SJCRH30 (cell line): ENCODE data around the gene MED13L. TPM values are rescaled to one million over a fixed set of nuclear protein-coding genes. Genes with fewer than 3 reads are reported as not detected.

ENCODE experiments used
- DNase-seq, 2 experiments: peaks; one replicate each; pipeline ENCODE4 v3.0.0-alpha.2; 2015 to 2020
- H3K27ac ChIP-seq: fragments of 250-450 bp; sonication (Bioruptor Pico); 2 replicates; pipeline ENCODE4 v1.5.1; 2020; ENCODE audit warnings: mild to moderate bottlenecking, moderate library complexity
- H3K27me3 ChIP-seq: fragments of 250-450 bp; sonication (Bioruptor Pico); 2 replicates; pipeline ENCODE4 v1.5.1; 2020; ENCODE audit warnings: mild to moderate bottlenecking, moderate library complexity
- H3K36me3 ChIP-seq: fragments of 250-450 bp; sonication (Bioruptor Pico); 2 replicates; pipeline ENCODE4 v1.5.1; 2020; ENCODE audit warnings: mild to moderate bottlenecking, moderate library complexity
- H3K4me1 ChIP-seq: fragments of 250-450 bp; sonication (Bioruptor Pico); 2 replicates; pipeline ENCODE4 v1.5.1; 2020; ENCODE audit warnings: mild to moderate bottlenecking, moderate library complexity
- H3K4me3 ChIP-seq: fragments of 250-450 bp; sonication (Bioruptor Pico); 2 replicates; pipeline ENCODE4 v1.5.1; 2020; ENCODE audit warnings: mild to moderate bottlenecking, moderate library complexity
- H3K9me3 ChIP-seq: fragments of 250-450 bp; sonication (Bioruptor Pico); replicated peaks from 2 replicates; pipeline ENCODE4 v1.5.1; 2020; ENCODE audit warnings: mild to moderate bottlenecking, moderate library complexity
- total RNA-seq: library from RNA; depleted of rRNA; stranded (reverse); fragments of >200 nt; shearing (Covaris generic); gene quantifications from 2 replicates; pipeline ENCODE4 v1.2.3, GENCODE V29; 2014

The MED13L gene
- total RNA-seq, 1 experiment from 2014 or later, result 62.0 TPM

DNA sequence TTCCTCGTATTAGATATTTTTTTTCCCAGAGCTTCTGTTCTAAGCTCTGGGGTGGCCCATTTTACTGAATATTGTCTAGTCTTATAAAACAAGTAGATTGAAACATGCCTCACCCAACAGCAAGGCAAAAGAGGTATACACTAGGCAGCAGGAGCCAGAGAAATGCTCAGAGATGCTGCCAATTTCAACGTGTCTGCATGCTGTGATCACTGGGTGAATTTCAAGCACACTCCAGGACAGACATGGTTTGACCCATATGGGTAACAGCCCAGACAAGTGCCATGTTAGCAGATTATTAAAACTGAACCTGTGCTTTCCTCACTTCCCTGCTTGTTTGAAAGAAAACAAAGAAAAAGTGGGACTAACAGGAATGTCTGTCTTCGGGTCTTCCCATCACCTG, 321.3 kb downstream of the MED13L start:
- Histone ChIP-seq H3K4me3 (no peak overlapping the region), H3K9me3 (no peaks in the 10 kb centered on the region), H3K36me3 (peaks cover 14% of the 10 kb centered on the region), H3K27me3 (no peaks in the 10 kb centered on the region), H3K4me1 (no peaks in the 10 kb centered on the region), H3K27ac (no peak overlapping the region)
- no peak for DNase-seq

GRCh38 chr12:115953450-115953849, 324.0 kb downstream of the MED13L start:
- peaks cover 3% of the 10 kb centered on the region; the same call in 1 of the 2 replicates for H3K36me3 ChIP-seq
- no peaks in the 10 kb centered on the region for H3K4me1 ChIP-seq
- no peak for DNase-seq
- H3K9me3 ChIP-seq, result no peaks in the 10 kb centered on the region
- H3K4me3 ChIP-seq, result no peak overlapping the region
- H3K27ac ChIP-seq, result no peak overlapping the region
- H3K27me3 ChIP-seq, result no peaks in the 10 kb centered on the region

GRCh38 chr12:115953031-115953430, 324.5 kb downstream of the MED13L start:
- H3K36me3 ChIP-seq, result peaks cover 3% of the 10 kb centered on the region; the same call in 1 of the 2 replicates
- H3K27ac ChIP-seq, result no peak overlapping the region
- H3K4me1 ChIP-seq, result no peaks in the 10 kb centered on the region
- H3K9me3 ChIP-seq, result no peaks in the 10 kb centered on the region
- DNase-seq, result no peak
- H3K4me3 ChIP-seq, result no peak overlapping the region
- H3K27me3 ChIP-seq, result no peaks in the 10 kb centered on the region

GRCh38 chr12:115950959-115951358, 326.5 kb downstream of the MED13L start:
- H3K4me3 ChIP-seq, result no peak overlapping the region
- H3K9me3 ChIP-seq, result no peaks in the 10 kb centered on the region
- H3K27ac ChIP-seq, result no peak overlapping the region
- no peaks in the 10 kb centered on the region for H3K4me1 ChIP-seq
- no peaks in the 10 kb centered on the region for H3K27me3 ChIP-seq
- DNase-seq, result no peak
- H3K36me3 ChIP-seq, result peaks cover 3% of the 10 kb centered on the region; the same call in 1 of the 2 replicates

DNA sequence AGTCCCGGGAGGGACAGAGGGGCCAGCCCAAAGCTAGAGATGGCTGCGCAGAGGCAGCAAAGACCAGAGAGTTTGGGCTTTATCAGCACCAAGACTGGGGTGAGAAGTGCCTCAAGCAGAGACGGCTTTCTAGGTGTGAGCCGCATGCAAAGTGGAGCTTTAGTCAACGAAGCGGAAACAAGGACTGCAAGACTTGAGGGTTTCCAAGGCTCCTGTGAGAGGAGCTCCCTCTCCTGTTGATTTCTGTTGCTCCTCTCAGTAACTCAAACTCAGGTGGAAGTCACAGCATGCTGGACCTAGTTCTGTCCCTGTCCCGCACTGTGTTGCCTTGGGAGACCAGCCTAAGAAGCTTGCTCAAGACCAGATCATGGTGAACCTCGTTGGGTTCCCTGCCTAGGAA, 327.8 kb downstream of the MED13L start:
- H3K9me3 ChIP-seq, result no peaks in the 10 kb centered on the region
- H3K4me1 ChIP-seq, result no peaks in the 10 kb centered on the region
- no peak for DNase-seq
- peaks cover 3% of the 10 kb centered on the region; the same call in 1 of the 2 replicates for H3K36me3 ChIP-seq
- no peaks in the 10 kb centered on the region for H3K27me3 ChIP-seq
- no peak overlapping the region for H3K27ac ChIP-seq
- H3K4me3 ChIP-seq, result no peak overlapping the region

DNA sequence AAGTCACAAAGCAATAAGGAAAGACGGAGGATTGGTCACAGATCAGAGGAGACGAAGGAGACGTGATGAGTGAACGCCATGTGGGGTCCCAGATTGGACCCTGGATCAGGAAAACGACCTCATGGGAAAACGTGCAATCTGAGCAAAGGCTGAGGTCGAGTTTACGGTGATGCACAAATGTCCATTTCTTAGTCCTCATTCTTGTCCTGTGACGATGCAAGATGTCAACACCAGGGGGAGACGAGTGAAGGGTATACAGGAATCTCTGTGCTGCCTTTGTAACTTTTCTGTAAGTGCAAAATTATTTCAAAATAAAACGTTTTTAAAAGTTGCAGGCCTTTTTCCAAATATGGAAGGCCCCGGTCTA, 329.8 kb downstream of the MED13L start:
- Histone ChIP-seq H3K27ac (no peak overlapping the region), H3K27me3 (no peaks in the 10 kb centered on the region), H3K36me3 (no peaks in the 10 kb centered on the region), H3K9me3 (no peaks in the 10 kb centered on the region), H3K4me3 (no peak overlapping the region), H3K4me1 (no peaks in the 10 kb centered on the region)
- no peak for DNase-seq

DNA sequence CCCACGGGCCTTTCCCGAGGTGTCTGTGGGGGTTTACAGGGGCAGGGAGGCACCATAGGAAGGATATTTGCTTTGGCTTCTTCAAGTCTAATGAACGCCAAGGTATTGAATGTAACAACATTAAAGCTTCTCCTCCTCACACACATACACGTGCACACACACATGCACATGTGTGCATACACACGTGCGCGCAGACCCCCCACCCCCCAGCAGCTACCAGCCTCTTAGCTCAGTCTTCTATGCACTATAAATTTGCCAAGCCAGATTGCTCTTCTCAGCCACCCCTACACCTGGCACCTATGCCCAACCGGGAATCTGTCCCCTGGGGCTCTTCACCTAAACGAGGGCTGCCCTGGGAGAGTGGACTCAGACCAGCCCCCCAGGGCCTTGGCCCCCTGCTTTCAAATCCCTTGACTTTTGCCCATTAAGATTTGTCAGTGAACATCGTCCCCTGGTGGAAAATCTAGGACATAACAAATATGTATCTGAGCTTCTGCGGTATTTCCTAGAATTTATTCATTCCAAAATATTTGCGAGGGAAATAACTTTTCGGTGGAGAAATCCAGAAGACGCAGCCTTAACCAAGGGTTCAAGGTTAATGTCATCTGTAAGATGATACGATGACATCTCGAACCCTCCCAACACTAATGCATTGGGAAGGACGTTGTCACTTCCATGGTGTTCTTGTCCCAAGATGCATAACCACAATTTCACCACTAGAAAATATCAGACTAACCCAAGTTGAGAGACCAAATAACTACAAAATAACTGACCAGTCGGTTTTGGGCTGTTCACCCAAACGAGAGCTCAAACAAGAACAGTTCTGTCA, 330.4 kb downstream of the MED13L start:
- no peaks in the 10 kb centered on the region for H3K9me3 ChIP-seq
- no peak for DNase-seq
- no peaks in the 10 kb centered on the region for H3K4me1 ChIP-seq
- no peaks in the 10 kb centered on the region for H3K27me3 ChIP-seq
- no peak overlapping the region for H3K4me3 ChIP-seq
- no peak overlapping the region for H3K27ac ChIP-seq
- no peaks in the 10 kb centered on the region for H3K36me3 ChIP-seq

GRCh38 chr12:115946092-115946491, 331.4 kb downstream of the MED13L start:
- H3K9me3 ChIP-seq, result no peaks in the 10 kb centered on the region
- H3K36me3 ChIP-seq, result no peaks in the 10 kb centered on the region
- no peaks in the 10 kb centered on the region for H3K27me3 ChIP-seq
- H3K4me1 ChIP-seq, result no peaks in the 10 kb centered on the region
- DNase-seq, result no peak
- H3K27ac ChIP-seq, result no peak overlapping the region
- H3K4me3 ChIP-seq, result no peak overlapping the region

DNA sequence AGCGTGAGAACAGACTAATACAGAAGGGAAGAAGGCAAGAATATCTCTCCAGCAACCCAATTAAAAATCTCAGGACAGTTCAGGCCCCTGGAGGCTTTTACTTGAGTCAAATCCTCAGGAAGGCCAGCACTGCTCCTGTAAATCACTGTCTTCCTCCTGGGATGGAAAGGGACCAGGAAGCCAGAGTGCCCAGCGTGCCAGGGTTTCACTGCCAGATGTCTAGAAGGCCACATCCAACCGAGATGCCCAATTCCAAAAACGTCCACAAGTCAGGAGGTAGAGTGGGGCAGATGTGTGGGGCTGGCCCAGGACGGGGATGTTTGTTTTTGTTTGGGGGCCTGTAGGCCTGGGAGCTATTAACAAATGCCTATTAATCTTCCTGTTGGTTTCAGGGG, 332.0 kb downstream of the MED13L start:
- Histone ChIP-seq H3K4me1 (no peaks in the 10 kb centered on the region), H3K27ac (no peak overlapping the region), H3K4me3 (no peak overlapping the region), H3K9me3 (no peaks in the 10 kb centered on the region), H3K27me3 (no peaks in the 10 kb centered on the region), H3K36me3 (no peaks in the 10 kb centered on the region)
- no peak for DNase-seq

- no peak overlapping the region for H3K27ac ChIP-seq
- H3K9me3 ChIP-seq, result no peaks in the 10 kb centered on the region
- DNase-seq, result no peak
Observed at GRCh38 chr12:115944837-115945490, 332.5 kb downstream of the MED13L start.

GRCh38 chr12:115944392-115944742, 333.1 kb downstream of the MED13L start:
- no peak overlapping the region for H3K4me3 ChIP-seq
- H3K4me1 ChIP-seq, result no peaks in the 10 kb centered on the region
- H3K27ac ChIP-seq, result no peak overlapping the region
- H3K27me3 ChIP-seq, result no peaks in the 10 kb centered on the region
- no peaks in the 10 kb centered on the region for H3K36me3 ChIP-seq
- no peaks in the 10 kb centered on the region for H3K9me3 ChIP-seq
- DNase-seq, result no peak

More at GRCh38 chr12:115944837-115945490, 332.5 kb downstream of the MED13L start:
- no peak overlapping the region for H3K4me3 ChIP-seq
- H3K36me3 ChIP-seq, result no peaks in the 10 kb centered on the region
- H3K4me1 ChIP-seq, result no peaks in the 10 kb centered on the region
- no peaks in the 10 kb centered on the region for H3K27me3 ChIP-seq

GRCh38 chr12:115943630-115944391, 333.7 kb downstream of the MED13L start:
- Histone ChIP-seq H3K27ac (no peak overlapping the region), H3K9me3 (no peaks in the 10 kb centered on the region), H3K36me3 (no peaks in the 10 kb centered on the region), H3K4me3 (no peak overlapping the region), H3K4me1 (no peaks in the 10 kb centered on the region), H3K27me3 (no peaks in the 10 kb centered on the region)
- DNase-seq, result no peak

- H3K27ac ChIP-seq, result no peak overlapping the region
- no peaks in the 10 kb centered on the region for H3K36me3 ChIP-seq
- H3K4me3 ChIP-seq, result no peak overlapping the region
- DNase-seq, result no peak
- no peaks in the 10 kb centered on the region for H3K27me3 ChIP-seq
- H3K9me3 ChIP-seq, result no peaks in the 10 kb centered on the region
- H3K4me1 ChIP-seq, result no peaks in the 10 kb centered on the region
Observed at GRCh38 chr12:115943310-115943629, 334.2 kb downstream of the MED13L start.

DNA sequence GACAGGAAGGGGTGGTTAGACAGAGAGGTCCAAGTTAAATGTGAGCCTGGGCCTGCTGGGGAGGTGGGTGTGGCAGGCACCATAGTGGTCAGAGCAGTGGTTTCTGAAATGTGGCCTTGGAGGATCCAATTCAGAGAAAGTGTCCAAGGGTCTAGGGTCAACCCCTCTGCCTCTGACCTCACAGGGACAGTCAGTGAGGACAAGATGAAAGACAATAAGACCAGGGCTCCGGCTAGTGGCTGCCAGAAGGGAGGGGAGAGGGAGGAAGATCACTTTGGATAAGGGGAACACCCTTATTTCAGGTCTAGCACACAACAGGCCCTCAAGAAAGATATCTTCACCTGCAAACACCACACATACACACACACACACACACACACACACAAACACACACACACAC, 335.1 kb downstream of the MED13L start:
- Histone ChIP-seq H3K9me3 (no peaks in the 10 kb centered on the region), H3K4me1 (no peaks in the 10 kb centered on the region), H3K4me3 (no peak overlapping the region), H3K27me3 (no peaks in the 10 kb centered on the region), H3K27ac (no peak overlapping the region), H3K36me3 (no peaks in the 10 kb centered on the region)
- no peak for DNase-seq

GRCh38 chr12:115941362-115941761, 336.1 kb downstream of the MED13L start:
- Histone ChIP-seq H3K27ac (no peak overlapping the region), H3K9me3 (no peaks in the 10 kb centered on the region), H3K4me3 (no peak overlapping the region), H3K27me3 (no peaks in the 10 kb centered on the region), H3K36me3 (no peaks in the 10 kb centered on the region), H3K4me1 (no peaks in the 10 kb centered on the region)
- peak in 1 of 2 experiments; percentile 35 for DNase-seq
